HepG2 (cell line): Measurements from ENCODE around the gene SEMA3E. TPM values are rescaled to one million over a fixed set of nuclear protein-coding genes. Genes with fewer than 3 reads are reported as not detected.

Experiments
- ATAC-seq: fragments of 200-7000 bp; cut with Tn5 transposase; 3 replicates; pipeline ENCODE4 v1.9.1; 2020; ENCODE audit warnings: mild to moderate bottlenecking, moderate library complexity
- BruUV-seq: library from RNA; stranded (reverse); fragments of 400-500 nt; replicated peaks from 2 replicates; lab custom pipeline; 2021; lab: Mats Ljungman, UMichigan
- CTCF ChIA-PET: fragments of 300-600 bp; formaldehyde crosslinking; extraction: SDS; loops from one replicate; lab custom pipeline; 2021; ENCODE audit warnings: low total read pairs, inconsistent platforms, low intra/inter-chr PET ratio; lab: Yijun Ruan, JAX
- POLR2A ChIA-PET: fragments of 350-600 bp; sonication (Branson Sonifier 250); formaldehyde crosslinking; loops from one replicate; lab custom pipeline; 2020; ENCODE audit warnings: antibody characterized with exemption, inconsistent platforms; lab: Yijun Ruan, JAX
- DNase-seq: peaks from one replicate; pipeline ENCODE4 v3.0.0-alpha.2; 2015; ENCODE audit warnings: low spot score
- FAIRE-seq: peaks from 3 replicates; lab custom pipeline; 2011; peaks lifted over from hg19 to GRCh38; lab: Jason Lieb, UNC
- H2AFZ ChIP-seq: one replicate; pipeline ENCODE4 v1.6.1; 2011; ENCODE audit warnings: low read length, inconsistent platforms
- H3K27ac ChIP-seq: fragments of 300-600 bp; 3 replicates; pipeline ENCODE4 v1.8.0; 2011; ENCODE audit warnings: mixed run types, mild to moderate bottlenecking, mixed read lengths, low read length, inconsistent platforms; ENCODE audit not compliant: insufficient read depth; ENCODE audit errors: extremely low read length
- H3K27me3 ChIP-seq, 2 experiments: fragments of 200-600 bp in 1 of 2; 2 replicates in 1 of 2; 3 replicates in 1 of 2; pipeline versions ENCODE4 v1.6.0 to v1.8.0; 2011; ENCODE audit warnings: low read length in 2 of 2, mild to moderate bottlenecking in 2 of 2, moderate library complexity in 2 of 2, inconsistent platforms in 1 of 2; ENCODE audit not compliant: insufficient read depth in 2 of 2, control insufficient read depth in 1 of 2
- H3K36me3 ChIP-seq, 2 experiments: fragments of 200-600 bp in 1 of 2; replicated peaks in 1 of 2; 2 replicates in 1 of 2; 3 replicates in 1 of 2; pipeline versions ENCODE4 v1.5.1 to v1.8.0; 2011; ENCODE audit warnings: low read length in 2 of 2, inconsistent platforms in 1 of 2; ENCODE audit not compliant: insufficient read depth in 2 of 2, control insufficient read depth in 1 of 2
- H3K4me1 ChIP-seq: 2 replicates; pipeline ENCODE4 v1.5.1; 2012; ENCODE audit warnings: low read length, inconsistent platforms; ENCODE audit not compliant: insufficient read depth
- H3K4me2 ChIP-seq: 2 replicates; pipeline ENCODE4 v1.6.0; 2011; ENCODE audit warnings: low read depth, low read length, inconsistent platforms
- H3K4me3 ChIP-seq, 3 experiments: fragments of 200-600 bp in 1 of 3; sonication (generic), shearing (Covaris generic) in 1 of 3; replicated peaks in 1 of 3; 2 replicates each; pipeline ENCODE4 v1.5.1; 2011 to 2016; ENCODE audit warnings: low read length in 3 of 3, inconsistent platforms in 2 of 3, low read depth in 2 of 3, mild to moderate bottlenecking in 2 of 3, control low read depth in 1 of 3, mixed read lengths in 1 of 3; ENCODE audit not compliant: insufficient read depth in 1 of 3
- H3K79me2 ChIP-seq: one replicate; pipeline ENCODE4 v1.6.1; 2011; ENCODE audit warnings: low read length, inconsistent platforms; ENCODE audit not compliant: insufficient read depth
- H3K9ac ChIP-seq: 2 replicates; pipeline ENCODE4 v1.6.0; 2011; ENCODE audit warnings: mild to moderate bottlenecking, low read depth, low read length, inconsistent platforms; ENCODE audit not compliant: insufficient read depth
- H3K9me3 ChIP-seq: 2 replicates; pipeline ENCODE4 v1.5.1; 2012; ENCODE audit warnings: mild to moderate bottlenecking, low read length
- H4K20me1 ChIP-seq: 2 replicates; pipeline ENCODE4 v1.6.0; 2011; ENCODE audit warnings: inconsistent platforms, mild to moderate bottlenecking, low read length, moderate library complexity; ENCODE audit not compliant: insufficient read depth
- AHR ChIP-seq: IDR thresholded peaks from 2 replicates; pipeline ENCODE4 v1.6.1; 2018; ENCODE audit warnings: missing genetic modification reagents, missing compliant biosample characterization
- ATF4 ChIP-seq, 2 experiments: fragments of 450-650 bp in 1 of 2; sonication (generic) in 1 of 2; formaldehyde crosslinking; IDR thresholded peaks; 2 replicates each; pipeline versions ENCODE4 v1.5.0 to v1.8.0; 2020 to 2022; ENCODE audit warnings: mild to moderate bottlenecking in 1 of 2, missing genetic modification reagents in 1 of 2
- FLYWCH1 ChIP-seq: sonication (generic); formaldehyde crosslinking; IDR thresholded peaks from 2 replicates; pipeline ENCODE4 v1.8.1; 2023; ENCODE audit warnings: mild to moderate bottlenecking, missing genetic modification reagents
- HMG20A ChIP-seq: IDR thresholded peaks from 2 replicates; pipeline ENCODE4 v1.6.1; 2016; ENCODE audit warnings: borderline replicate concordance
- KMT2A ChIP-seq: sonication (generic); formaldehyde crosslinking; IDR thresholded peaks from 2 replicates; pipeline ENCODE4 v1.4.0; 2020; ENCODE audit warnings: missing genetic modification reagents
- MEF2D ChIP-seq: sonication (generic); formaldehyde crosslinking; IDR thresholded peaks from 2 replicates; pipeline ENCODE4 v1.5.1; 2020; ENCODE audit warnings: mild to moderate bottlenecking, missing genetic modification reagents
- NBN ChIP-seq: fragments of 450-650 bp; conservative IDR thresholded peaks from 2 replicates; pipeline ENCODE4 v1.6.1; 2017
- SOX6 ChIP-seq, 2 experiments: fragments of 450-650 bp in 1 of 2; sonication (generic) in 1 of 2; formaldehyde crosslinking in 1 of 2; IDR thresholded peaks; 2 replicates each; pipeline versions ENCODE4 v1.4.0 to v1.6.1; 2017 to 2020; ENCODE audit warnings: antibody characterized with exemption in 1 of 2, mild to moderate bottlenecking in 1 of 2, missing genetic modification reagents in 1 of 2
- TAF1 ChIP-seq: sonication (generic); formaldehyde crosslinking; IDR thresholded peaks from 2 replicates; pipeline ENCODE4 v1.4.0; 2020; ENCODE audit warnings: missing genetic modification reagents
- TEAD2 ChIP-seq: sonication (generic); formaldehyde crosslinking; IDR thresholded peaks from 2 replicates; pipeline ENCODE4 v1.9.0; 2021; ENCODE audit warnings: missing genetic modification reagents
- ZC3H4 ChIP-seq: sonication (generic); formaldehyde crosslinking; IDR thresholded peaks from 2 replicates; pipeline ENCODE4 v1.4.0; 2020; ENCODE audit warnings: missing genetic modification reagents, borderline replicate concordance
- ZNF12 ChIP-seq: sonication (generic); formaldehyde crosslinking; IDR thresholded peaks from 2 replicates; pipeline ENCODE4 v1.5.0; 2020; ENCODE audit warnings: missing genetic modification reagents
- ZNF350 ChIP-seq: sonication (generic); formaldehyde crosslinking; IDR thresholded peaks from 2 replicates; pipeline ENCODE4 v1.4.0; 2020; ENCODE audit warnings: mild to moderate bottlenecking, low read depth, missing genetic modification reagents, borderline replicate concordance
- ZSCAN29 ChIP-seq: sonication (generic); formaldehyde crosslinking; conservative IDR thresholded peaks from 2 replicates; pipeline ENCODE4 v1.4.0; 2020; ENCODE audit warnings: mild to moderate bottlenecking, missing genetic modification reagents
- WGBS: methylation state at CpG from one replicate; pipeline ENCODE4 v1.1.6; 2017; ENCODE audit warnings: low lambda C conversion rate; 5-methylcytosine and 5-hydroxymethylcytosine counted together
- in situ Hi-C: cut with HindIII; loops from 2 replicates; pipeline ENCODE4 v1.10.0; 2017; ENCODE audit warnings: low pct_unique_long_range_greater_than_20kb; ENCODE audit not compliant: extremely low pct_ligation_motif_present
- intact Hi-C: fragments of 100-400 bp; cut with micrococcal nuclease; formaldehyde crosslinking; loops from one replicate; pipeline ENCODE4 v1.10.0; 2022; ENCODE audit not compliant: unreplicated experiment
- polyA plus RNA-seq, 8 experiments: library from polyadenylated mRNA; depleted of rRNA in 3 of 8; stranded (reverse) in 7 of 8; unstranded in 1 of 8; fragments of >200 nt; fragmentation: Illumina TruSeq in 4 of 8; extraction: Trizol in 4 of 8; gene quantifications; 2 replicates each; pipeline versions ENCODE4 v1.2.1 to v1.2.3, GENCODE V29; 2011 to 2016; ENCODE audit warnings: low read depth in 4 of 8, missing spikeins in 1 of 8, mixed read lengths in 1 of 8; ENCODE audit not compliant: insufficient read depth in 1 of 8
- total RNA-seq, 5 experiments: library from RNA; depleted of rRNA; stranded (reverse); fragments of >200 nt; fragmentation: Illumina TruSeq; extraction: Trizol; gene quantifications; 2 replicates each; pipeline ENCODE4 v1.2.3, GENCODE V29; 2016; ENCODE audit warnings: low read depth in 1 of 5

Gene SEMA3E
- total and polyA plus RNA-seq, 2 of the 13 experiments (the other 11 are each of a cell fraction or from before 2014, with no cell fraction given), result not detected

DNA sequence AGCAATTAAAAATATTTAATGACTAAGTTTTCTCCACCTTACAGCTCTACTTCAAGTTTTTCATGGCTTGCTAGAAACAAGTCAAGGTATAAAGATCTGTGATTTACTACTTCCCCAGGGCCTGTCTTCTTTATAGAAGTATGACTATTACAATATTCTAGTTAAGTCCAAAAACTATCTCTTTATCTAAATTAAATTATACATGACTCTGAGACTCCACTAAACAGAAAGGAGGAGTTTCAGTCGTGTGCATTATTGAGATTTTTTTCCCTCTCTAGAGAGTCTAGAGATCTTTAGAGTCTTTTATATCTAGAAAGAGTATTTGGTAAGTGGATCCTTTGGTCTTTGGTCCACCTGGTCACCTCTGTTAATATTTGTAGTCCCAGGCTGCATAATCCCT is 100.7 kb downstream of the SEMA3E start:
- H3K9me3 ChIP-seq, result no peaks in the 10 kb centered on the region
- no TSS peak for BruUV-seq
- intact Hi-C loops, result no loop called here
- POLR2A ChIA-PET, result no interaction called here
- DNase-seq, result no peak
- H3K79me2 ChIP-seq, result no peaks in the 10 kb centered on the region
- H4K20me1 ChIP-seq, result no peaks in the 10 kb centered on the region
- ATAC-seq, result no peak
- FAIRE-seq, result no peak
- no peak overlapping the region for H3K4me3 ChIP-seq
- no peak overlapping the region for H3K27ac ChIP-seq
- no peaks in the 10 kb centered on the region for H3K4me1 ChIP-seq
- TF ChIP-seq NBN, result no peak
- no peak for TF ChIP-seq ATF4 (CRISPR knock-in tag; IDR thresholded peaks at IDR 0.05)
- TF ChIP-seq FLYWCH1 (CRISPR knock-in tag), result no peak
- no peak for TF ChIP-seq ZNF350 (CRISPR knock-in tag)
- TF ChIP-seq AHR (CRISPR knock-in tag), result no peak
- no peak for TF ChIP-seq MEF2D
- no peak for TF ChIP-seq TEAD2 (CRISPR knock-in tag)
- no peak for TF ChIP-seq HMG20A (CRISPR knock-in tag)
- TF ChIP-seq KMT2A (CRISPR knock-in tag), result no peak
- TF ChIP-seq TAF1 (CRISPR knock-in tag), result no peak
- no peak for TF ChIP-seq ZC3H4 (CRISPR knock-in tag)
- no peak for TF ChIP-seq ZNF12
- TF ChIP-seq ZSCAN29, result no peak
- TF ChIP-seq SOX6 (IDR thresholded peaks at IDR 0.05), result no peak
- no peak for TF ChIP-seq SOX6 (CRISPR knock-in tag; IDR thresholded peaks at IDR 0.05)
- TF ChIP-seq, all 625 proteins: peak for 0
- in situ Hi-C loops, result no loop called here
- H3K27me3 ChIP-seq, result no peaks in the 10 kb centered on the region
- H3K4me2 ChIP-seq, result no peak overlapping the region
- H2AFZ ChIP-seq, result no peak overlapping the region
- WGBS, result 11% methylated on average over 1 of the region's 1 CpG
- H3K36me3 ChIP-seq, result no peaks in the 10 kb centered on the region
- no peak overlapping the region for H3K9ac ChIP-seq
- CTCF ChIA-PET, result no interaction called here
